Endothelial cell of umbilical vein (primary cell): ENCODE data around the gene SSC4D. TPM values are rescaled to one million over a fixed set of nuclear protein-coding genes. Genes with fewer than 3 reads are reported as not detected.
"Not testable (repeated sequence)": the region's sequence is repeated elsewhere in the genome, so short reads cannot be mapped to it uniquely, and the experiment has no call there.

ENCODE experiments used
- BruUV-seq: library from RNA; stranded (reverse); fragments of 400-500 nt; replicated peaks from 2 replicates; lab custom pipeline; 2021; lab: Mats Ljungman, UMichigan
- CTCF ChIA-PET: fragments of 300-600, 350-600 bp; sonication (Branson Sonifier 250); formaldehyde crosslinking; loops from one replicate; lab custom pipeline; 2021; ENCODE audit warnings: antibody characterized with exemption, inconsistent platforms; lab: Charles Lee
- POLR2A ChIA-PET: fragments of 300-600, 350-600 bp; sonication (Branson Sonifier 250); formaldehyde crosslinking; loops from one replicate; lab custom pipeline; 2021; ENCODE audit warnings: antibody characterized with exemption, inconsistent platforms; lab: Charles Lee
- DNase-seq: peaks from one replicate; pipeline ENCODE4 v3.0.0-alpha.2; 2011; ENCODE audit warnings: low read depth, low spot score
- FAIRE-seq: peaks from 2 replicates; lab custom pipeline; 2011; peaks lifted over from hg19 to GRCh38; lab: Jason Lieb, UNC
- H2AFZ ChIP-seq: 2 replicates; pipeline ENCODE4 v1.6.0; 2012; ENCODE audit warnings: low read depth, low read length, control low read depth, inconsistent platforms
- H3K27ac ChIP-seq: 2 replicates; pipeline ENCODE4 v1.5.1; 2011; ENCODE audit warnings: low read depth, mild to moderate bottlenecking, control low read depth, low read length, moderate library complexity; ENCODE audit not compliant: insufficient read depth
- H3K27me3 ChIP-seq, 2 experiments: 2 replicates each; pipeline versions ENCODE4 v1.6.0 to v1.6.1; 2011; ENCODE audit warnings: low read length in 2 of 2, mixed read lengths in 1 of 2; ENCODE audit not compliant: control insufficient read depth in 2 of 2, insufficient read depth in 2 of 2
- H3K36me3 ChIP-seq, 2 experiments: 2 replicates in 1 of 2; 3 replicates in 1 of 2; pipeline ENCODE4 v1.5.1; 2011; ENCODE audit warnings: low read length in 2 of 2, mild to moderate bottlenecking in 1 of 2, moderate library complexity in 1 of 2; ENCODE audit not compliant: control insufficient read depth in 2 of 2, insufficient read depth in 2 of 2; ENCODE audit errors: extremely low read depth in 1 of 2
- H3K4me1 ChIP-seq: 3 replicates; pipeline ENCODE4 v1.5.1; 2011; ENCODE audit warnings: mild to moderate bottlenecking, low read length; ENCODE audit not compliant: control insufficient read depth, insufficient read depth; ENCODE audit errors: extremely low read depth
- H3K4me2 ChIP-seq: 2 replicates; pipeline ENCODE4 v1.6.1; 2011; ENCODE audit warnings: low read length, control low read depth, mixed read lengths; ENCODE audit not compliant: insufficient read depth
- H3K4me3 ChIP-seq, 3 experiments: fragments of 200-600 bp in 1 of 3; sonication (generic), shearing (Covaris generic) in 1 of 3; replicated peaks in 1 of 3; 2 replicates each; pipeline ENCODE4 v1.5.1; 2011 to 2016; ENCODE audit warnings: control low read depth in 3 of 3, low read length in 3 of 3, mild to moderate bottlenecking in 2 of 3, inconsistent platforms in 1 of 3, low read depth in 1 of 3, moderate library complexity in 1 of 3; ENCODE audit not compliant: insufficient read depth in 1 of 3
- H3K79me2 ChIP-seq: 2 replicates; pipeline ENCODE4 v1.6.0; 2012; ENCODE audit warnings: low read length, inconsistent platforms; ENCODE audit not compliant: control insufficient read depth, insufficient read depth
- H3K9ac ChIP-seq: replicated peaks from 2 replicates; pipeline ENCODE3; 2011; ENCODE audit warnings: low read length, control low read depth; ENCODE audit not compliant: insufficient read depth; ENCODE audit errors: extremely low read depth
- H3K9me1 ChIP-seq: replicated peaks from 3 replicates; pipeline ENCODE4 v1.6.0; 2011; ENCODE audit warnings: mild to moderate bottlenecking, low read length; ENCODE audit not compliant: control insufficient read depth, insufficient read depth; ENCODE audit errors: extremely low read depth
- H3K9me3 ChIP-seq: replicated peaks from 2 replicates; pipeline ENCODE4 v1.5.1; 2012; ENCODE audit warnings: low read length, inconsistent platforms; ENCODE audit not compliant: control insufficient read depth, insufficient read depth
- H4K20me1 ChIP-seq: replicated peaks from 2 replicates; pipeline ENCODE3; 2011; ENCODE audit warnings: mild to moderate bottlenecking, low read length; ENCODE audit not compliant: control insufficient read depth, insufficient read depth; ENCODE audit errors: extremely low read depth
- EZH2 ChIP-seq: IDR thresholded peaks from 2 replicates; pipeline ENCODE4 v1.6.1; 2012; ENCODE audit warnings: borderline replicate concordance, low read depth, mild to moderate bottlenecking, moderate library complexity, low read length, inconsistent platforms; ENCODE audit not compliant: severe bottlenecking
- FOS ChIP-seq: IDR thresholded peaks from 2 replicates; pipeline ENCODE4 v1.6.1; 2011; ENCODE audit warnings: mild to moderate bottlenecking, low read length, moderate library complexity, borderline replicate concordance; ENCODE audit not compliant: insufficient read depth
- GATA2 ChIP-seq: IDR thresholded peaks from 2 replicates; pipeline ENCODE4 v1.7.0; 2011; ENCODE audit warnings: low read depth, mild to moderate bottlenecking, moderate library complexity, mixed read lengths, low read length; ENCODE audit not compliant: insufficient read length, insufficient read depth
- JUN ChIP-seq: IDR thresholded peaks from 2 replicates; pipeline ENCODE4 v1.6.1; 2011; ENCODE audit warnings: borderline replicate concordance, low read depth; ENCODE audit not compliant: insufficient read length, insufficient read depth
- MYC ChIP-seq: IDR thresholded peaks from one replicate; pipeline ENCODE4 v1.6.1; 2011; ENCODE audit warnings: mild to moderate bottlenecking, low read depth, low read length
- POLR2A ChIP-seq: IDR thresholded peaks from 2 replicates; pipeline ENCODE4 v1.6.1; 2012; ENCODE audit warnings: low read depth, mild to moderate bottlenecking, control low read depth, low read length
- POLR2AphosphoS5 ChIP-seq: IDR thresholded peaks from 2 replicates; pipeline ENCODE4 v1.6.1; 2012; ENCODE audit warnings: low read depth, mild to moderate bottlenecking, control low read depth, low read length, moderate library complexity; ENCODE audit not compliant: insufficient read depth
- dilution Hi-C: fragments of 300-500 bp; cut with MboI; formaldehyde crosslinking; loops from one replicate; pipeline ENCODE4 v1.15.0; 2019; ENCODE audit warnings: low sequenced_read_pairs; ENCODE audit not compliant: extremely low pct_ligation_motif_present
- intact Hi-C: fragments of 100-400 bp; cut with micrococcal nuclease; formaldehyde crosslinking; loops from one replicate; pipeline ENCODE4 v1.10.0; 2022
- polyA plus RNA-seq, 4 experiments: library from polyadenylated mRNA; depleted of rRNA in 3 of 4; stranded (reverse) in 3 of 4; unstranded in 1 of 4; fragments of >200 nt; gene quantifications; 2 replicates each; pipeline versions ENCODE4 v1.2.1 to v1.2.3, GENCODE V29; 2011 to 2012; ENCODE audit warnings: missing spikeins in 1 of 4
- total RNA-seq: library from RNA; stranded (reverse); gene quantifications from 2 replicates; pipeline ENCODE4 v1.2.3, GENCODE V29; 2021
- TF ChIP-seq, protein P1 (sequence below), 2 donors: IDR thresholded peaks; 1 replicate in 1 of 2; 2 replicates in 1 of 2; pipeline ENCODE4 v1.5.1; 2011; ENCODE audit warnings: low read length in 2 of 2, mild to moderate bottlenecking in 2 of 2, moderate library complexity in 2 of 2, control low read depth in 1 of 2, inconsistent platforms in 1 of 2, low read depth in 1 of 2; ENCODE audit not compliant: insufficient read depth in 1 of 2; ENCODE audit errors: extremely low read depth in 1 of 2
- TF ChIP-seq, protein P2 (sequence below): IDR thresholded peaks from 2 replicates; pipeline ENCODE4 v1.6.1; 2011; ENCODE audit not compliant: insufficient read depth, insufficient read length

SSC4D gene
- total and polyA plus RNA-seq, 2 donors (not counting 3 experiments of a cell fraction or from before 2014, with no cell fraction given), result 0.46 to 0.88 TPM

DNA sequence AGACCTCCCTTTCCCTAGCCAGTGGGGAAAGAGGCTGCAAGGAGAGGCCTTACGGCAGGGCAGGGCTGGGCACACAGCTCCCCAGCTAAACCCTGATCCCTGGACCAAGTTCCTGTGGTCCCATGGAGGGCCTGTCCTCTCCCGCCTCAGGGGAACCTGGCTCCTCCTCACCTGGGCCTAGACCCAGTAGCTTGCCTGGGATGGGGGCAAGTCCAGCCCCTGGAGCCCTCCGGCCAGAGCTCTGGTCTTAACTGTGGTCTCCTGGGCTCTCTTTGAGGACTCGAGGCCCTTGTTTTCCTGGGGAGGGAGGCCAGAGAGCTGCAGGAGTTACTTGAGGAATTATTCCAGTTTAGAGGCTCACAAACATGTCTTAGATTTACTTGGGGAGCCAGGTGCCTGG lies 16.7 kb upstream of the SSC4D start:
- no TSS peak for BruUV-seq
- Histone ChIP-seq H3K4me3 (no peak overlapping the region), H3K4me2 (no peak overlapping the region), H3K36me3 (no peaks in the 10 kb centered on the region), H3K9me3 (no peaks in the 10 kb centered on the region), H2AFZ (no peak overlapping the region), H3K9ac (no peak overlapping the region), H3K27ac (no peak overlapping the region), H4K20me1 (no peaks in the 10 kb centered on the region), H3K9me1 (no peaks in the 10 kb centered on the region), H3K4me1 (peaks cover 9% of the 10 kb centered on the region), H3K27me3 (no peaks in the 10 kb centered on the region), H3K79me2 (no peaks in the 10 kb centered on the region)
- POLR2A ChIA-PET, result no interaction called here
- FAIRE-seq (no peak), DNase-seq (no peak)
- dilution Hi-C loops, result no loop called here
- CTCF ChIA-PET, result no interaction called here
- intact Hi-C loops, result no loop called here
- TF ChIP-seq MYC (no peak), EZH2 (no peak), POLR2AphosphoS5 (no peak), JUN (no peak), FOS (no peak), POLR2A (no peak), GATA2 (no peak)
- TF ChIP-seq, protein P1, sequence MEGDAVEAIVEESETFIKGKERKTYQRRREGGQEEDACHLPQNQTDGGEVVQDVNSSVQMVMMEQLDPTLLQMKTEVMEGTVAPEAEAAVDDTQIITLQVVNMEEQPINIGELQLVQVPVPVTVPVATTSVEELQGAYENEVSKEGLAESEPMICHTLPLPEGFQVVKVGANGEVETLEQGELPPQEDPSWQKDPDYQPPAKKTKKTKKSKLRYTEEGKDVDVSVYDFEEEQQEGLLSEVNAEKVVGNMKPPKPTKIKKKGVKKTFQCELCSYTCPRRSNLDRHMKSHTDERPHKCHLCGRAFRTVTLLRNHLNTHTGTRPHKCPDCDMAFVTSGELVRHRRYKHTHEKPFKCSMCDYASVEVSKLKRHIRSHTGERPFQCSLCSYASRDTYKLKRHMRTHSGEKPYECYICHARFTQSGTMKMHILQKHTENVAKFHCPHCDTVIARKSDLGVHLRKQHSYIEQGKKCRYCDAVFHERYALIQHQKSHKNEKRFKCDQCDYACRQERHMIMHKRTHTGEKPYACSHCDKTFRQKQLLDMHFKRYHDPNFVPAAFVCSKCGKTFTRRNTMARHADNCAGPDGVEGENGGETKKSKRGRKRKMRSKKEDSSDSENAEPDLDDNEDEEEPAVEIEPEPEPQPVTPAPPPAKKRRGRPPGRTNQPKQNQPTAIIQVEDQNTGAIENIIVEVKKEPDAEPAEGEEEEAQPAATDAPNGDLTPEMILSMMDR (IDR thresholded peaks at IDR 0.05; ENCODE audit: extremely low read depth in 1 of 2, insufficient read depth in 1 of 2, low read depth in 1 of 2, low read length in 2 of 2), result no peak
- TF ChIP-seq, protein P2, sequence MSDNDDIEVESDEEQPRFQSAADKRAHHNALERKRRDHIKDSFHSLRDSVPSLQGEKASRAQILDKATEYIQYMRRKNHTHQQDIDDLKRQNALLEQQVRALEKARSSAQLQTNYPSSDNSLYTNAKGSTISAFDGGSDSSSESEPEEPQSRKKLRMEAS, result no peak

DNA sequence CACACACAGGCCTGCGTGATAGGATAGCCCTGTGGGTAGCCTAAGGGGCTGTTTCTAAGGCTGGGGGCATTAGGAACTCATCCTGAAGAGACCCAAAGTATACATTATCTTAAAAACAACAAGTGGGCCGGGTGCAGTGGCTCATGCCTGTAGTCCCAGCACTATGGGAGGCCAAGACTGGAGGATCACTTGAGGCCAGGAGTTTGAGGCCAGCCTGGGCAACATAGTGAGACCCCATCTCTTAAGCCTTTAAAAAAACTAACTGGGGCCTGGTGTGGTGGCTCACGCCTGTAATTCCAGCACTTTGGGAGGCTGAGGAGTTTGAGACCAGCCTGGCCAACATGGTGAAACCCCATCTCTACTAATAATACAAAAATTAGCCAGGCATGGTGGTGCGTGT lies 16.1 kb upstream of the SSC4D start:
- H3K4me3 ChIP-seq, BruUV-seq, H4K20me1 ChIP-seq, H3K9me1 ChIP-seq, H3K79me2 ChIP-seq, FAIRE-seq, H3K4me2 ChIP-seq, H3K4me1 ChIP-seq, intact Hi-C loops, POLR2A ChIA-PET, H3K27me3 ChIP-seq, H3K9ac ChIP-seq, DNase-seq, H2AFZ ChIP-seq, CTCF ChIA-PET, H3K27ac ChIP-seq, dilution Hi-C loops, H3K36me3 ChIP-seq, H3K9me3 ChIP-seq: not testable (repeated sequence)
